ENCODE results near the gene VEZF1. TPM values are rescaled to one million over a fixed set of nuclear protein-coding genes. Genes with fewer than 3 reads are reported as not detected.

VEZF1 gene
- total and polyA plus RNA-seq, 4 experiments from 2014 or later: 30.6 to 76.6 (median 63.1) TPM

DNA sequence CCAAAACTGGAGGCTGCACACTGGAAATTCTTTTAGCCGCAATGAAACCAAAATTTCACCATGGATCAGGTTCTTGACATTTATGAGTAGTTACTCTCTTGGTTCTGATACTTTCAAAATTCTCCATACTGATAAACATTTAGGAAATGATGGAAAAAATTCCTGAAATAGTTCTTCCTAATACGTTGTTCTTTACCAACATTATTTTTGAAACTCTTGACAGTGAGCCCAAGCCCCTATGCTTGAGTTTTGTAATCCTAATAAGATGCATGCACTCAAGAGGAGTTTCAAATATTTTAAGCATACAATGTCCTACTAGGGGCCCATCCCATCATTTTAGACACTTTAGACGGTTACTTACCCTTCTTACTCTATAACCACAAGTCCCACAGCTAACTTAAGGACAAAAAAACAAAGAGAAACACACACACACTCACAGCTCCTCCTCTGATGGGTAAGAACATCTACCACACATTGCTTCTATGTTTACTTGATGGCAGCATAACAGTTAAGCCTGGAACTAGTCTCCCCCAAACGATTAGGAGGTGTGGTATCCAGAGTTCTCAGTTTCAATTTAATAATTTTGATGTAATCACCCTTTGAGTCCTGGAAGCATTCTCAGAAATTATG, 3.7 kb downstream of the VEZF1 start:
- Mint-ChIP-seq H3K36me3 (peaks cover 20 to 70% of the 10 kb centered on the region in 2 donors), H3K4me3 (peak overlapping the region in 7 of 8 donors; percentile 0 to 73 (median 43)), H3K9me3 (no peaks in the 10 kb centered on the region), H3K27ac (peak overlapping the region in 5 of 7 donors; percentile 13 to 82 (median 55)), H3K4me1 (peaks cover 54 to 84% (median 70%) of the 10 kb centered on the region in 4 donors), H3K27me3 (no peaks in the 10 kb centered on the region)
- H3K27me3 ChIP-seq (ENCODE audit: insufficient read depth, low read length): no peaks in the 10 kb centered on the region
- peaks cover 5% of the 10 kb centered on the region for H3K36me3 ChIP-seq (ENCODE audit: insufficient read depth, low read length)
- no peak for DNase-seq
- ChIA-PET CTCF (ENCODE audit: partially characterized antibody) (interaction anchor here (0.7 to 3.6 kb wide), 4 partner anchors 14 to 123 kb away, joined by 3 to 70 read pairs (median 6); no protein-coding TSS in a partner anchor), POLR2A (ENCODE audit: partially characterized antibody) (interaction anchor here (7.0 kb wide), 1 partner anchor 22 kb away, joined by 85 read pairs; the partner anchor contains the start of gene SRSF1)
- no peaks in the 10 kb centered on the region for H3K9me3 ChIP-seq (ENCODE audit: control insufficient read depth in 1 of 2, low read length in 2 of 2)
- no peak overlapping the region for H3K4me3 ChIP-seq (ENCODE audit: low read length in 2 of 2)
- peaks cover 64% of the 10 kb centered on the region for H3K4me1 ChIP-seq (ENCODE audit: insufficient read depth, low read length)
- intact Hi-C loops (cut with micrococcal nuclease): no loop called here
- no peak overlapping the region for H3K27ac ChIP-seq (ENCODE audit: low read depth, low read length)

DNA sequence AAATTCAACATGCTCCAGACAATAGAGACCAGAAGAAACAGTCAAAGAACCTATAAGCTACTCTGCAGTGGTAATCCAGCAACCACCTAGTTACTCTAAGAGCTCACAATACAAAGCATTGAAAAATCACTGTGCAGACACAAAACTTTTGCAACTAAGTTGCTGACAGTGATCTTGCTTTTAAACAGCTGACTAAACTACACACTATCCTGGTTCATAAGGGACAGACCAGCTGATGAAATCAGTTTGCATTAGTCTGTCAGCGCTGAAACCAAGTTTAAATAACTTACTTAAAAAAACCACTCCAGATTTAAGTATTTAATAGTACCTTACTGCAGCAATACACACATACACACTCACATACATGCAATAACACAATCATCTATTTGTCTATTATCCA, 4.6 kb downstream of the VEZF1 start:
- H3K36me3 Mint-ChIP-seq: peaks cover 27 to 74% of the 10 kb centered on the region in 2 donors
- peak overlapping the region in 4 of 7 donors; percentile 3 to 55 (median 36) for H3K27ac Mint-ChIP-seq

DNA sequence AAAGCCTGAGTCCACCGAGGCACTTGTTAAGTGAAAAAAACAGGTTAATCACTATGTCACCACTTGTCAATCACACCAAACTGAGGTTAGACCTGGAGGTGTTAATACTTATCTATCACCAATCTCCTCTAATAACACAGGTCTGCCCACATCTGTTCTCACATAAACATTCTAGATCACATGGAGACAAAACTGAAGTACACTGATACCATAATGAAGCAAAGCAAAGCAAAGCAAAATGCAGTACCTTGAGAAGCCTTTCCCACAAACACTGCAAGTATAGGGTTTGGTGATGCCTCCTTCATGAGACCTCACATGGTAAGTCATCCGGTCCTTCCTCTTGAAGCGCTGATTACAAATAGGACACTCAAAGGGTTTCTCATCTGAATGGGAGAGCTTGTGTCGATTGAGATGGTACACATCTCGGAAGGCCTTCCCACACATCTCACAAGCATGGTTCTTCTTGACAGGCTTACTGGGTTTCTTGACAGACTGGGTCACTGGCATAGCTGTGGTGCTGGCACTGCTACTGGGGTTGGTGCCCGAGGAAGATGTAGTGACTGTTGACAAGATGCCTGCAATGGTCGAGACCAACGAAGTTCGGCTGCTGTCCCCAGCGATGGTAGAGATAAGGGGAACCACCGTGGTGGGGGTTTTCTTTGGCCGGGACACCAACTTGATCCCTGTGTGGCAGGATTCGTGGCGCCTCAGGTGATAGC, 5.4 kb downstream of the VEZF1 start:
- no peaks in the 10 kb centered on the region for H3K27me3 ChIP-seq (ENCODE audit: insufficient read depth, low read length)
- no peak overlapping the region for H3K27ac ChIP-seq (ENCODE audit: low read depth, low read length)
- H3K9me3 ChIP-seq (ENCODE audit: control insufficient read depth in 1 of 2, low read length in 2 of 2): no peaks in the 10 kb centered on the region
- H3K27ac Mint-ChIP-seq: peak overlapping the region in 6 of 7 donors; percentile 1 to 82 (median 40)
- peaks cover 56% of the 10 kb centered on the region for H3K4me1 ChIP-seq (ENCODE audit: insufficient read depth, low read length)
- H3K27me3 Mint-ChIP-seq: no peaks in the 10 kb centered on the region
- H3K36me3 ChIP-seq (ENCODE audit: insufficient read depth, low read length): peaks cover 19% of the 10 kb centered on the region
- H3K36me3 Mint-ChIP-seq: peaks cover 34 to 81% of the 10 kb centered on the region in 2 donors
- peaks cover 51 to 80% (median 67%) of the 10 kb centered on the region in 4 donors for H3K4me1 Mint-ChIP-seq
- CTCF ChIA-PET (ENCODE audit: partially characterized antibody): interaction anchor here (0.9 to 2.2 kb wide), 11 partner anchors 8 to 91 kb away, joined by 3 to 7 read pairs (median 3); partner anchors contain the start of gene CUEDC1
- H3K4me3 Mint-ChIP-seq: peak overlapping the region in 6 of 8 donors; percentile 36 to 73 (median 46)
- no peaks in the 10 kb centered on the region for H3K9me3 Mint-ChIP-seq
- POLR2A ChIA-PET (ENCODE audit: partially characterized antibody): interaction anchor here (0.8 to 2.8 kb wide), 6 partner anchors 11 to 28 kb away, joined by 3 to 13 read pairs (median 4); partner anchors contain the start of gene SRSF1
- no peak for DNase-seq
- intact Hi-C loops (cut with micrococcal nuclease): no loop called here
- H3K4me3 ChIP-seq (ENCODE audit: low read length in 2 of 2): no peak overlapping the region

More for the DNA sequence above, 4.6 kb downstream of the VEZF1 start:
- CTCF ChIA-PET (ENCODE audit: partially characterized antibody): interaction anchor here (0.6 to 1.6 kb wide), 9 partner anchors 9 to 1269 kb away, joined by 3 to 5 read pairs (median 3); partner anchors contain the start of gene CUEDC1
- Mint-ChIP-seq H3K27me3 (no peaks in the 10 kb centered on the region), H3K9me3 (no peaks in the 10 kb centered on the region), H3K4me3 (peak overlapping the region in 7 of 8 donors; percentile 8 to 73 (median 42)), H3K4me1 (peaks cover 51 to 81% (median 65%) of the 10 kb centered on the region in 4 donors)
- intact Hi-C loops (cut with micrococcal nuclease): no loop called here
- POLR2A ChIA-PET (ENCODE audit: partially characterized antibody): interaction anchor here (0.8 to 2.8 kb wide), 6 partner anchors 11 to 29 kb away, joined by 3 to 13 read pairs (median 4); partner anchors contain the start of gene SRSF1
- H3K9me3 ChIP-seq (ENCODE audit: control insufficient read depth in 1 of 2, low read length in 2 of 2): no peaks in the 10 kb centered on the region
- no peak overlapping the region for H3K4me3 ChIP-seq (ENCODE audit: low read length in 2 of 2)
- H3K27ac ChIP-seq (ENCODE audit: low read depth, low read length): no peak overlapping the region
- H3K27me3 ChIP-seq (ENCODE audit: insufficient read depth, low read length): no peaks in the 10 kb centered on the region
- H3K36me3 ChIP-seq (ENCODE audit: insufficient read depth, low read length): peaks cover 13% of the 10 kb centered on the region
- peaks cover 56% of the 10 kb centered on the region for H3K4me1 ChIP-seq (ENCODE audit: insufficient read depth, low read length)
- DNase-seq: no peak

DNA sequence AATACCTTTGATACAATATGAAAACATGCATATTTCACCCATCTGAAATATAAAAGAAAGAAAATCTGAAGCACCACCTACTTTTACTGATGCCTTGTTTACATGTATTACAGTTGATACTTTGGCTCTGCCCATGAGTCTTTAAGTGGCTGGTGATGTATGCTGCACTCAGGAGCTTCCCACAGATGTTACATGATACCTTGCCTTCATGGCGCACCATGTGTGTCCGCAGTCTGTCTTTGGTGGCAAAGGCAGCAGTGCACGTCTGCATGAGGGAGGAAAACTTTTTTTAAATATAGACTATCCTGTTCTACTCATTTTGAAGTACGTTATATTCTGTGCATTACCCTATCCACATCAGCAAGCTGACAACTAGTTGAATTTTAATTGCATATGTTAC, 7.5 kb downstream of the VEZF1 start:
- peaks cover 50 to 85% of the 10 kb centered on the region in 2 donors for H3K36me3 Mint-ChIP-seq
- Histone ChIP-seq H3K4me1 (ENCODE audit: insufficient read depth, low read length) (peaks cover 42% of the 10 kb centered on the region), H3K4me3 (ENCODE audit: low read length in 2 of 2) (no peak overlapping the region), H3K36me3 (ENCODE audit: insufficient read depth, low read length) (peaks cover 39% of the 10 kb centered on the region), H3K27ac (ENCODE audit: low read depth, low read length) (no peak overlapping the region), H3K9me3 (ENCODE audit: control insufficient read depth in 1 of 2, low read length in 2 of 2) (no peaks in the 10 kb centered on the region), H3K27me3 (ENCODE audit: insufficient read depth, low read length) (no peaks in the 10 kb centered on the region)
- ChIA-PET CTCF (ENCODE audit: partially characterized antibody) (interaction anchor here (1.5 to 2.2 kb wide), 4 partner anchors 16 to 27 kb away, joined by 3 to 11 read pairs (median 7); partner anchors contain the start of gene SRSF1), POLR2A (ENCODE audit: partially characterized antibody) (no interaction called here)
- intact Hi-C loops (cut with micrococcal nuclease): no loop called here
- no peak overlapping the region for H3K4me3 Mint-ChIP-seq
- H3K9me3 Mint-ChIP-seq: no peaks in the 10 kb centered on the region
- H3K27ac Mint-ChIP-seq: peak overlapping the region in 2 of 7 donors; percentile 5 to 45
- no peaks in the 10 kb centered on the region for H3K27me3 Mint-ChIP-seq
- no peak for DNase-seq
- H3K4me1 Mint-ChIP-seq: peaks cover 45 to 60% (median 54%) of the 10 kb centered on the region in 4 donors

DNA sequence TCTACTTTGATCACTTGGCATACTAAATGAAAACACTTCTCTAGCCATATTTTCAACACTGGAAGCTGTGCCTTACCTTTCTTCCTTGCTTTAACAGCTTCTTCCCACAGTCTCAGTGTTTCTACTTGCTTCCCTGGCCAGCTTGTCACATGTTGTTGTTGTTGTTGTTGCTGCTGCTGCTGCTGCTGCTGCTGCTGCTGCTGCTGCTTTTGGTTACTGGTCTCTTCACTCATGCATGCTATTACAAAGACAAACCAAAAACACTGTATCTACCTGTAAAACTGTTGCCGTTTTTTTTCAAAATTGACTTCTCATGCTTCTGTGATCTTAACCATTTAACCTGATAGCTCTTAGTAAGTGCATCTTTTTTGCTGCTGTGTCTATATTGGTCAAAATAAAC, 9.0 kb downstream of the VEZF1 start:
- Mint-ChIP-seq H3K9me3 (no peaks in the 10 kb centered on the region), H3K4me3 (no peak overlapping the region), H3K27ac (peak overlapping the region in 3 of 7 donors; percentile 2 to 16 (median 2)), H3K36me3 (peaks cover 63 to 87% of the 10 kb centered on the region in 2 donors), H3K4me1 (peaks cover 34 to 46% (median 40%) of the 10 kb centered on the region in 4 donors), H3K27me3 (no peaks in the 10 kb centered on the region)
- H3K4me3 ChIP-seq (ENCODE audit: low read length in 2 of 2): no peak overlapping the region
- ChIA-PET POLR2A (ENCODE audit: partially characterized antibody) (no interaction called here), CTCF (ENCODE audit: partially characterized antibody) (interaction anchor here (0.7 to 1.8 kb wide), 2 partner anchors 17 to 28 kb away, joined by 3 read pairs; partner anchors contain the start of gene SRSF1)
- H3K9me3 ChIP-seq (ENCODE audit: control insufficient read depth in 1 of 2, low read length in 2 of 2): no peaks in the 10 kb centered on the region
- no peaks in the 10 kb centered on the region for H3K27me3 ChIP-seq (ENCODE audit: insufficient read depth, low read length)
- intact Hi-C loops (cut with micrococcal nuclease): no loop called here
- H3K4me1 ChIP-seq (ENCODE audit: insufficient read depth, low read length): peaks cover 27% of the 10 kb centered on the region
- DNase-seq: no peak
- H3K36me3 ChIP-seq (ENCODE audit: insufficient read depth, low read length): peaks cover 51% of the 10 kb centered on the region
- no peak overlapping the region for H3K27ac ChIP-seq (ENCODE audit: low read depth, low read length)

DNA sequence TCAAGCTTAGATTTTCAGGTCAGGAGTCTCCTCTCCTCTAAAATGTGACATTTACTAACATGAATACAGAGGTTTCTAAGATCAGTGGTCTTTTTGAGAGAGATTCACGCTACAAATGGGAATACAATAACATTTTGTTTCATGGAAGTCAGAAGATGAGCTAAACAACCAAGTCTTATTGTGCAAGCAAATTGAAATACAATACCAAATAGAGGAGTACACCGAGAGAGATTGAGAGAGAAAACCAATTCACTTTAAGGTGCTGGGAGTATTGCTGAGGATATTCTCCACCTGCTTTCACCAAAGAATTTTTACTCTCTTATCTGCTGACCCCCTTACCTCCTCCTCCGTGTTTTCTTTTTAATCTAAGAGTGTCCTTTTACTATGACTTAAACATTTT, 11.5 kb downstream of the VEZF1 start:
- no peak for DNase-seq
- Histone ChIP-seq H3K27me3 (ENCODE audit: insufficient read depth, low read length) (no peaks in the 10 kb centered on the region), H3K36me3 (ENCODE audit: insufficient read depth, low read length) (peaks cover 48% of the 10 kb centered on the region), H3K27ac (ENCODE audit: low read depth, low read length) (no peak overlapping the region), H3K4me3 (ENCODE audit: low read length in 2 of 2) (no peak overlapping the region), H3K4me1 (ENCODE audit: insufficient read depth, low read length) (peaks cover 2% of the 10 kb centered on the region), H3K9me3 (ENCODE audit: control insufficient read depth in 1 of 2, low read length in 2 of 2) (no peaks in the 10 kb centered on the region)
- CTCF ChIA-PET (ENCODE audit: partially characterized antibody): interaction anchor here (1.0 to 3.0 kb wide), 4 partner anchors 10 to 23 kb away, joined by 3 to 16 read pairs (median 5); no protein-coding TSS in a partner anchor
- Mint-ChIP-seq H3K4me1 (peaks cover 10 to 21% (median 16%) of the 10 kb centered on the region in 4 donors), H3K9me3 (no peaks in the 10 kb centered on the region), H3K27me3 (no peaks in the 10 kb centered on the region), H3K4me3 (no peak overlapping the region), H3K36me3 (peaks cover 57 to 81% of the 10 kb centered on the region in 2 donors), H3K27ac (peak overlapping the region in 3 of 7 donors; percentile 7 to 8 (median 7))
- POLR2A ChIA-PET (ENCODE audit: partially characterized antibody): interaction anchor here (1.1 to 1.8 kb wide), 4 partner anchors 10 to 30 kb away, joined by 3 to 5 read pairs (median 5); partner anchors contain the start of genes SRSF1 and VEZF1
- intact Hi-C loops (cut with micrococcal nuclease): no loop called here
